Natural killer cell (primary cell): ENCODE measurements around the gene PIK3R5. TPM values are rescaled to one million over a fixed set of nuclear protein-coding genes. Genes with fewer than 3 reads are reported as not detected.

ENCODE experiments used
- ATAC-seq, 3 donors: fragments of 150-1000 bp in 2 of 3; fragments of 200-7000 bp in 1 of 3; cut with Tn5 transposase; 1 replicate in 1 of 3; 2 replicates in 2 of 3; pipeline ENCODE4 v1.10.0; 2021; ENCODE audit warnings: mild to moderate bottlenecking in 2 of 3, moderate library complexity in 2 of 3
- DNase-seq, 2 donors: peaks; one replicate each; pipeline versions ENCODE4 v3.0.0 to v3.0.0-alpha.2; 2013 to 2021; ENCODE audit warnings: mixed read lengths in 1 of 2
- H3K27ac ChIP-seq: one replicate; pipeline ENCODE4 v1.5.1; 2013; ENCODE audit warnings: mild to moderate bottlenecking, low read length
- H3K27me3 ChIP-seq: one replicate; pipeline ENCODE4 v1.6.1; 2013; ENCODE audit warnings: low read length; ENCODE audit not compliant: control insufficient read depth, insufficient read depth
- H3K36me3 ChIP-seq: one replicate; pipeline ENCODE4 v1.6.1; 2013; ENCODE audit warnings: low read length; ENCODE audit not compliant: control insufficient read depth, insufficient read depth
- H3K4me1 ChIP-seq: one replicate; pipeline ENCODE4 v1.6.1; 2013; ENCODE audit warnings: low read length; ENCODE audit not compliant: control insufficient read depth, insufficient read depth
- H3K4me3 ChIP-seq: one replicate; pipeline ENCODE4 v1.5.1; 2013; ENCODE audit warnings: low read length
- H3K9me3 ChIP-seq: one replicate; pipeline ENCODE4 v1.6.1; 2013; ENCODE audit warnings: low read length; ENCODE audit not compliant: control insufficient read depth, insufficient read depth
- H3K27ac Mint-ChIP-seq, 2 donors: one replicate each; pipeline ENCODE4 v1.8.0; 2022; ENCODE audit warnings: mild to moderate bottlenecking in 2 of 2, mixed read lengths in 2 of 2, moderate library complexity in 1 of 2
- H3K27me3 Mint-ChIP-seq, 2 donors: one replicate each; pipeline ENCODE4 v1.8.0; 2022; ENCODE audit warnings: low read depth in 2 of 2, mixed read lengths in 2 of 2
- H3K36me3 Mint-ChIP-seq: one replicate; pipeline ENCODE4 v1.8.0; 2022; ENCODE audit warnings: mixed read lengths
- H3K4me1 Mint-ChIP-seq, 2 donors: one replicate each; pipeline ENCODE4 v1.8.0; 2022; ENCODE audit warnings: mixed read lengths in 2 of 2
- H3K4me3 Mint-ChIP-seq: one replicate; pipeline ENCODE4 v1.8.0; 2022; ENCODE audit warnings: mild to moderate bottlenecking, moderate library complexity, mixed read lengths
- H3K9me3 Mint-ChIP-seq, 2 donors: one replicate each; pipeline ENCODE4 v1.8.0; 2022; ENCODE audit warnings: mixed read lengths in 2 of 2
- WGBS: methylation state at CpG from one replicate; pipeline ENCODE4 v1.1.7; 2013; ENCODE audit warnings: missing lambda C conversion rate; ENCODE audit not compliant: insufficient coverage; 5-methylcytosine and 5-hydroxymethylcytosine counted together
- intact Hi-C: fragments of 100-400 bp; cut with micrococcal nuclease; formaldehyde crosslinking; loops from one replicate; pipeline ENCODE4 v1.14.2; 2022
- total RNA-seq, 4 donors: library from RNA; stranded (reverse); fragments of 120-200 nt in 1 of 4; gene quantifications; one replicate each; pipeline versions ENCODE4 v1.2.3 to v1.2.4, GENCODE V29; 2013 to 2022
- TF ChIP-seq, protein P1 (sequence below): fragments of 200-600 bp; IDR thresholded peaks from one replicate; pipeline ENCODE4 v1.8.0; 2022; ENCODE audit warnings: antibody characterized with exemption

The PIK3R5 gene
- total RNA-seq, 3 donors from 2014 or later (not counting 1 experiment from before 2014, with no cell fraction given), result 254 to 364 (median 348) TPM

DNA sequence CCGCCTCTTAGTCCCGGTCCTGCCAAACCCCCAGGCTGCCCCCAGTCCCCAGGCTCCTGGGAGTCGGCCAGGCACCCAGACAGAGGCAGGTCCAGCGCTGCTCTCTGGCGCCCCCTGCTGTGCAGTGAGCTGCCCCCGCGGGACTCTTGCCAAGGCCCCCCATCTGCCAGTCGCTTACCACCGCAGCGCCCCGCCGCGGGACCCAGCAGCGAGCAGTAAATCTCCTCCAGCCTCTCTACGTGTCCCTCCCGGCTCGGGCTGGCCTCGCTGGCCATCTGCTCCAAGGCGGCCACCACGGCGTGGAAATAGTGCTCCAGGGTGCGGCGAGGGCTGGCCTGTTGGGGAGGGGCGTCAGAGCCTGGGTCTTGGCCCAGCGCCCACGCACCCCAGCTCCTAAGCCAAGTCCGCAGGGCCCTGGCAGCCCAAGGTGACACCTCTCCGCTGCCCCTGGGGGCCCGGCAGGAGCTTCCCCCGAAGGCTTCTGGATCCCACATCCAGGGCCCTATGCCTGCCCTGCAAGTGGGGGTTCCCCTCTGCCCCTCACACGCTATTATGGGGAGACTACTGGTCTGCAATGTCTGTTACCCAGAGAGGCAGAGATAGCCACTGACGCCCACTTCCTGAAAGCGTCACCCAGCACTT, 132.7 kb downstream of the PIK3R5 start:
- no peak overlapping the region for H3K27ac Mint-ChIP-seq

DNA sequence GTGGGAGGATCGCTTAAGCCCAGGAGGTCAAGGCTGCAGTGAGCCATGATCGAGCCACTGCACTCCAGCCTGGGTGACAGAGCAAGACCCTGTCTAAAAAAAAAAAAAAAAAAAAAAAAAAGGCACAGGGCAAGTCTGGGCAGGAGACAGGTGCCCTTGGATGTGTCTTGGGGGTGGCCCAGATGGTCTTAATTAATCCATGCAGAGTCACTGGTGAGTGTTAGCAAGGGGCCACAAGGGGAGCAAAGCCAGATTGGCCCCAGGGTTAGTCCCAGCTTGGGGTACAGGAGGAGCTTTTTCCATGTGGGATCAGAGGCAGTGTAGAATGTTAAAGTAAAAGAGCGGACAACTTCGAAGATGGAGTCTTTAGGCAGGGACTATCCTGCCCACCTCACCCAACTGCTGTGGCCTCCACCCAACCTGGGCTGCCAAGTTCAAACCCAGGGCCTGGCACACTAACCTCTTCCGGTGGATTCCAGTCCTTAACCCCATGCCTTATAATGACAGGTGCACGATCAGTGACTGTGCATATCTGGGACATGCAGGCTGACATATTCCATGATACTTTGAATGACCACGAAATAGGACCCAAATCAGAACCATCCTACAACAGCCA, 134.2 kb downstream of the PIK3R5 start:
- DNase-seq, result no peak
- no peaks in the 10 kb centered on the region for H3K9me3 Mint-ChIP-seq
- no peaks in the 10 kb centered on the region for H3K9me3 ChIP-seq
- no peaks in the 10 kb centered on the region for H3K4me1 ChIP-seq
- intact Hi-C loops, result no loop called here
- WGBS, result 93% methylated on average over 5 of the region's 7 CpGs
- H3K27me3 ChIP-seq, result no peaks in the 10 kb centered on the region
- H3K27ac Mint-ChIP-seq, result no peak overlapping the region
- H3K36me3 ChIP-seq, result no peaks in the 10 kb centered on the region
- no peak overlapping the region for H3K4me3 ChIP-seq
- no peak for ATAC-seq
- H3K27ac ChIP-seq, result no peak overlapping the region
- no peaks in the 10 kb centered on the region for H3K36me3 Mint-ChIP-seq
- TF ChIP-seq, protein P1, sequence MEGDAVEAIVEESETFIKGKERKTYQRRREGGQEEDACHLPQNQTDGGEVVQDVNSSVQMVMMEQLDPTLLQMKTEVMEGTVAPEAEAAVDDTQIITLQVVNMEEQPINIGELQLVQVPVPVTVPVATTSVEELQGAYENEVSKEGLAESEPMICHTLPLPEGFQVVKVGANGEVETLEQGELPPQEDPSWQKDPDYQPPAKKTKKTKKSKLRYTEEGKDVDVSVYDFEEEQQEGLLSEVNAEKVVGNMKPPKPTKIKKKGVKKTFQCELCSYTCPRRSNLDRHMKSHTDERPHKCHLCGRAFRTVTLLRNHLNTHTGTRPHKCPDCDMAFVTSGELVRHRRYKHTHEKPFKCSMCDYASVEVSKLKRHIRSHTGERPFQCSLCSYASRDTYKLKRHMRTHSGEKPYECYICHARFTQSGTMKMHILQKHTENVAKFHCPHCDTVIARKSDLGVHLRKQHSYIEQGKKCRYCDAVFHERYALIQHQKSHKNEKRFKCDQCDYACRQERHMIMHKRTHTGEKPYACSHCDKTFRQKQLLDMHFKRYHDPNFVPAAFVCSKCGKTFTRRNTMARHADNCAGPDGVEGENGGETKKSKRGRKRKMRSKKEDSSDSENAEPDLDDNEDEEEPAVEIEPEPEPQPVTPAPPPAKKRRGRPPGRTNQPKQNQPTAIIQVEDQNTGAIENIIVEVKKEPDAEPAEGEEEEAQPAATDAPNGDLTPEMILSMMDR, result no peak
- H3K4me3 Mint-ChIP-seq, result no peak overlapping the region
- no peaks in the 10 kb centered on the region for H3K27me3 Mint-ChIP-seq
- H3K4me1 Mint-ChIP-seq, result peaks cover 0 to 6% of the 10 kb centered on the region in 2 donors

More for the DNA sequence above, 132.7 kb downstream of the PIK3R5 start:
- Histone ChIP-seq H3K36me3 (no peaks in the 10 kb centered on the region), H3K4me1 (no peaks in the 10 kb centered on the region), H3K27me3 (no peaks in the 10 kb centered on the region), H3K27ac (no peak overlapping the region), H3K4me3 (no peak overlapping the region), H3K9me3 (no peaks in the 10 kb centered on the region)
- H3K9me3 Mint-ChIP-seq, result no peaks in the 10 kb centered on the region
- H3K36me3 Mint-ChIP-seq, result no peaks in the 10 kb centered on the region
- H3K4me1 Mint-ChIP-seq, result peaks cover 0 to 5% of the 10 kb centered on the region in 2 donors
- TF ChIP-seq, protein P1, result peak; percentile 43
- no peak for ATAC-seq
- no peak overlapping the region for H3K4me3 Mint-ChIP-seq
- intact Hi-C loops, result no loop called here
- DNase-seq, result peak in 1 of 2 donors; percentile 41
- peaks cover 0 to 5% of the 10 kb centered on the region in 2 donors for H3K27me3 Mint-ChIP-seq
- WGBS, result 90% methylated on average over 33 of the region's 33 CpGs

DNA sequence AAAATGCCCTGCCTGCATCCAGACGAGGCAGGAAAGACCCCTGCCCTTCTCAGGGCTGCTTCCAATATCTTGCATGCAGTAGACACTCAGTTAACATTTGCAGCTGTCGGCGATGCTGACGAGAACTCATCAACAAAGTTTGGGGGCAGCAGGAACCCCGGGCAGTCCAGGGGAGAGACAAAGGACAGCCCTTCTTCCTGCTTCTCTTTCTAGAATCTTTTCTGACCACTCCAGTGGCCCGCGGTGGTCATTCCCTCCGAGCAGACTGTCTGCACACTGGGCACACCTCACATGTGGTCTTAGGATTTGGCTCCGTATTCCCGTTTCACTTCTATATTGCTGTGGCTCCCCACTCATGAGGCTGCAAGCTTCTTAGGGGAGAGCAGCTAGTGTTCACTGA, 135.4 kb downstream of the PIK3R5 start:
- Mint-ChIP-seq H3K27ac (no peak overlapping the region), H3K27me3 (no peaks in the 10 kb centered on the region), H3K36me3 (no peaks in the 10 kb centered on the region), H3K4me1 (peaks cover 0 to 6% of the 10 kb centered on the region in 2 donors), H3K4me3 (no peak overlapping the region), H3K9me3 (no peaks in the 10 kb centered on the region)
- DNase-seq (no peak), ATAC-seq (no peak)
- no peak overlapping the region for H3K27ac ChIP-seq
- no peaks in the 10 kb centered on the region for H3K4me1 ChIP-seq
- intact Hi-C loops, result no loop called here
- 91% methylated on average over 10 of the region's 10 CpGs for WGBS
- no peaks in the 10 kb centered on the region for H3K36me3 ChIP-seq
- H3K9me3 ChIP-seq, result no peaks in the 10 kb centered on the region
- no peak overlapping the region for H3K4me3 ChIP-seq
- TF ChIP-seq, protein P1, result no peak
- H3K27me3 ChIP-seq, result no peaks in the 10 kb centered on the region
